ENCODE measurements around the gene DHODH. TPM values are rescaled to one million over a fixed set of nuclear protein-coding genes. Genes with fewer than 3 reads are reported as not detected.

DHODH gene
- total RNA-seq, 1 experiment from 2014 or later, result 23.0 TPM

- Mint-ChIP-seq H3K9me3 (ENCODE audit: unreplicated experiment) (no peaks in the 10 kb centered on the region), H3K27ac (ENCODE audit: unreplicated experiment) (no peak overlapping the region), H3K27me3 (ENCODE audit: insufficient read depth, unreplicated experiment) (no peaks in the 10 kb centered on the region), H3K4me1 (ENCODE audit: low read depth, unreplicated experiment) (no peaks in the 10 kb centered on the region), H3K4me3 (ENCODE audit: unreplicated experiment) (no peak overlapping the region), H3K36me3 (ENCODE audit: insufficient read depth, unreplicated experiment) (no peaks in the 10 kb centered on the region)
- Histone ChIP-seq H3K4me3 (ENCODE audit: low read depth, low read length) (no peak overlapping the region), H3K4me1 (no peaks in the 10 kb centered on the region), H3K9me3 (no peaks in the 10 kb centered on the region), H3K27me3 (replicated peaks; ENCODE audit: control insufficient read depth, insufficient read depth, low read length) (no peaks in the 10 kb centered on the region), H3K36me3 (ENCODE audit: control insufficient read depth, insufficient read depth, low read length) (no peaks in the 10 kb centered on the region)
- no peak for DNase-seq
- BruUV-seq (replicated peaks), result no TSS peak
- ChIA-PET POLR2A (no interaction called here), CTCF (no interaction called here)
- TF ChIP-seq CTCF (IDR thresholded peaks at IDR 0.05; ENCODE audit: insufficient read depth in 1 of 2, low read depth in 1 of 2, low read length in 1 of 2, severe bottlenecking in 1 of 2, unreplicated experiment in 1 of 2), result no peak
- intact Hi-C loops (cut with micrococcal nuclease; ENCODE audit: unreplicated experiment), result loop anchor here (10.0 kb wide), 2 partner anchors 165 to 325 kb away; partner anchors contain the start of gene AP1G1
These were observed 39.2 kb upstream of the DHODH start for GRCh38 chr16:71969353-71969752.

GRCh38 chr16:71971571-71971970 lies 37.0 kb upstream of the DHODH start:
- Mint-ChIP-seq H3K36me3 (ENCODE audit: insufficient read depth, unreplicated experiment) (no peaks in the 10 kb centered on the region), H3K4me1 (ENCODE audit: low read depth, unreplicated experiment) (no peaks in the 10 kb centered on the region), H3K27ac (ENCODE audit: unreplicated experiment) (no peak overlapping the region), H3K27me3 (ENCODE audit: insufficient read depth, unreplicated experiment) (no peaks in the 10 kb centered on the region), H3K4me3 (ENCODE audit: unreplicated experiment) (no peak overlapping the region), H3K9me3 (ENCODE audit: unreplicated experiment) (no peaks in the 10 kb centered on the region)
- Histone ChIP-seq H3K9me3 (no peaks in the 10 kb centered on the region), H3K4me1 (no peaks in the 10 kb centered on the region), H3K36me3 (ENCODE audit: control insufficient read depth, insufficient read depth, low read length) (no peaks in the 10 kb centered on the region), H3K4me3 (ENCODE audit: low read depth, low read length) (no peak overlapping the region), H3K27me3 (replicated peaks; ENCODE audit: control insufficient read depth, insufficient read depth, low read length) (no peaks in the 10 kb centered on the region)
- no peak for DNase-seq
- intact Hi-C loops (cut with micrococcal nuclease; ENCODE audit: unreplicated experiment), result no loop called here
- no TSS peak for BruUV-seq (replicated peaks)
- ChIA-PET POLR2A (no interaction called here), CTCF (interaction anchor here (1.3 kb wide), 1 partner anchor 10 kb away, joined by 6 read pairs; no protein-coding TSS in a partner anchor)
- no peak for TF ChIP-seq CTCF (IDR thresholded peaks at IDR 0.05; ENCODE audit: insufficient read depth in 1 of 2, low read depth in 1 of 2, low read length in 1 of 2, severe bottlenecking in 1 of 2, unreplicated experiment in 1 of 2)

GRCh38 chr16:71972356-71972755 lies 36.2 kb upstream of the DHODH start:
- no peak for TF ChIP-seq CTCF (IDR thresholded peaks at IDR 0.05; ENCODE audit: insufficient read depth in 1 of 2, low read depth in 1 of 2, low read length in 1 of 2, severe bottlenecking in 1 of 2, unreplicated experiment in 1 of 2)
- intact Hi-C loops (cut with micrococcal nuclease; ENCODE audit: unreplicated experiment), result no loop called here
- Mint-ChIP-seq H3K4me1 (ENCODE audit: low read depth, unreplicated experiment) (no peaks in the 10 kb centered on the region), H3K36me3 (ENCODE audit: insufficient read depth, unreplicated experiment) (no peaks in the 10 kb centered on the region), H3K9me3 (ENCODE audit: unreplicated experiment) (no peaks in the 10 kb centered on the region), H3K27me3 (ENCODE audit: insufficient read depth, unreplicated experiment) (no peaks in the 10 kb centered on the region), H3K27ac (ENCODE audit: unreplicated experiment) (no peak overlapping the region), H3K4me3 (ENCODE audit: unreplicated experiment) (no peak overlapping the region)
- no peak for DNase-seq
- H3K36me3 ChIP-seq (ENCODE audit: control insufficient read depth, insufficient read depth, low read length), result no peaks in the 10 kb centered on the region
- ChIA-PET POLR2A (no interaction called here), CTCF (interaction anchor here (0.6 kb wide), 1 partner anchor 80 kb away, joined by 3 read pairs; no protein-coding TSS in a partner anchor)
- no peaks in the 10 kb centered on the region for H3K27me3 ChIP-seq (replicated peaks; ENCODE audit: control insufficient read depth, insufficient read depth, low read length)
- H3K9me3 ChIP-seq, result no peaks in the 10 kb centered on the region
- no peaks in the 10 kb centered on the region for H3K4me1 ChIP-seq
- H3K4me3 ChIP-seq (ENCODE audit: low read depth, low read length), result no peak overlapping the region
- no TSS peak for BruUV-seq (replicated peaks)

All from Caco-2 (cell line).